DMS153 (cell line): Measurements from ENCODE around the gene CRPPA.
"Not testable (repeated sequence)": the region's sequence is repeated elsewhere in the genome, so short reads cannot be mapped to it uniquely, and the experiment has no call there.

ENCODE experiments used
- DNase-seq: peaks from one replicate; lab custom pipeline; 2025; lab: John Stamatoyannopoulos, UW

CRPPA gene

DNA sequence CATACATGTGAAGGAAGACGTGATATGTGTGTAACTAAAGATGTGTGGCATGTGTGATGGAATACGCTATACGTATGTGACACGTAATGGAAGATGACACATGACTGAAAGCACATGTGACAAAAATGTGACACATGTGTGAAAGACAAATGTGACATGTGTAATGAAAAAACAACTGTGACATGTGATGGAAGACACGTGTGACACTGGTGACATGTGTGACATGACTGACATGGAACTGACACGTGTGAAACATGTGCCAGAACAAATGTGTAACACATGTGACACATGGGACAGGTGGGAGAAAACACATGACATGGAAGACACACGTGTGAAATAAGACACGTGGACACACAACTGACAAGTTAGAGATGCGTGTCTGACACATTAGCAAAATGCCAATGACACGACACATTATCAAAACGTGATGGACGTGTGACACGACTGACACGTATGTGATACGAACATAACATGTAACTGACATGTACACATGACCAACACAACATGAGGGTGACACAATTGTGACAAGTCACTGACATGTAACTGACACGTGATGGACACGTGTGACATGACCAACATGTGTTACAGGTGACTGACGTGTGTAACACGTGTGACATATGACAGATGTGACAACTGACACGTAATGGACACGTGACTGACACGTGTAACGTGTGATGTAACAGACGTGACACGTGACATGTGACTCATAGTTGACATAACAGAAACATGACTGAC lies 24.4 kb downstream of the CRPPA start:
- no peak for DNase-seq

GRCh38 chr7:16395121-16395520 lies 26.2 kb downstream of the CRPPA start:
- DNase-seq = no peak

DNA sequence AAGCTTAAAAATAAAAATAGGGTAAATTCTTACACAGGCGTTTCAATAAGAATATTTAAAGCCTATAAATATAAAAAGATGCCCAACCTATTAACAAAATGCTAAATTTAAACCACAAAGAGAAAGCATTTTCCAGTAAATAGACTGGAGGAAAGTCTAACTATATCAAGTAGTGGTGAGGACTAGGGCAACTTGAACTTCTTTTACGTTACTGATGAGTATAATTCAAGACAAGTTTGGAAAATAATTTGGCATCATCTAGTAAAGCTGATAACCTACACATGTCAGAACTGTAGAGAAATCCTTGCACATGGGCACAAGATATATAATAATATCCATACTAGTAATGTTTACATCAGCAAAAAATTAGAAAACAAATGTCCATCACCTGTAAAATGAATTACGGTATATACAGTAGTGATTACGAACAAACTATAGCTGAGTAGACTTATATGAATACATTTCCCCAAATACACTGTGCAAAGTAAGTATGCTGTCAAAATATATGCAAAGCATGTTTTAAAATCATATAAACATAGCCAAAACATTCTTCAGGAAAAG lies 27.4 kb downstream of the CRPPA start:
- no peak for DNase-seq

DNA sequence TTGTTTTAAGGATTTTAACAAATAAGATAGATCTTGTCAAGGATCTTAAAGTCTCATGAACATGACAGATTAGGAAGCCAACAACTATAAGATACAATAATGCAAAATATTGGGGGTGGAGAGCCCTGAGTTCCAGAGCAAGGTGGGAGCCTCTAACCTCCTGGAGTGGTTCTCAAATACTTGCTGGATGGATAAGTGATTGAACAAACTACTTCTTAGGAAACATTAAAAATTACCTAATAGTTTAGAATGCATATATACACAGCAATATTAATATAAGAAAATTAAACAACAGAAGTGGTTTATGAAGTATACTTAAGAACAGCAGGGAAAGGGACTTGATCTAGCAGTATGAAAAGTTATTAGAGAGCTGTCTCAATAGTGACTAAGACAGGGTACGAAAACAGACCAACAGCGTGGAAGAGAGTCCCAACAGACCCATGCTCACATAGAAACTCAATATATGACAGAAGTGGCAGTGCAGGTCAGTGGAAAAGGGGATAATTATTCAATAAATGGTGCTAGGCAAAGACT lies 28.3 kb downstream of the CRPPA start:
- no peak for DNase-seq

- DNase-seq = not testable (repeated sequence)
These were observed 37.6 kb downstream of the CRPPA start for GRCh38 chr7:16383786-16384185.

GRCh38 chr7:16383103-16383502 lies 38.2 kb downstream of the CRPPA start:
- DNase-seq = not testable (repeated sequence)
